GM18505 (cell line): ENCODE data around the gene FCN1.

Experiments used
- ATAC-seq: cut with Tn5 transposase; IDR thresholded peaks from one replicate; pipeline ENCODE4 v1.9.1; 2021; ENCODE audit not compliant: unreplicated experiment
- POLR2A ChIP-seq: IDR thresholded peaks from 4 replicates; pipeline ENCODE4 v1.6.1; 2011; ENCODE audit warnings: borderline replicate concordance; ENCODE audit not compliant: insufficient read depth, insufficient read length; ENCODE audit errors: extremely low read depth

FCN1 gene

GRCh38 chr9:134922932-134923240 is 5.2 kb upstream of the FCN1 start:
- no peak for TF ChIP-seq POLR2A

GRCh38 chr9:134922066-134922931 is 4.6 kb upstream of the FCN1 start:
- no peak for TF ChIP-seq POLR2A
- no peak for ATAC-seq

More at GRCh38 chr9:134922932-134923240, 5.2 kb upstream of the FCN1 start:
- no peak for ATAC-seq

- no peak for ATAC-seq
- no peak for TF ChIP-seq POLR2A
Observed at GRCh38 chr9:134919303-134919702, 1.6 kb upstream of the FCN1 start.

GRCh38 chr9:134918646-134919045 is 934 bp upstream of the FCN1 start:
- no peak for TF ChIP-seq POLR2A
- ATAC-seq: no peak

- no peak for ATAC-seq
- TF ChIP-seq POLR2A: no peak
Observed at GRCh38 chr9:134916161-134916665, 1.5 kb downstream of the FCN1 start.

GRCh38 chr9:134915046-134915985 is 2.4 kb downstream of the FCN1 start:
- ATAC-seq: no peak
- no peak for TF ChIP-seq POLR2A

- no peak for ATAC-seq
- TF ChIP-seq POLR2A: no peak
Observed at GRCh38 chr9:134914501-134914834, 3.2 kb downstream of the FCN1 start.

GRCh38 chr9:134913713-134914500 is 3.8 kb downstream of the FCN1 start:
- ATAC-seq: no peak

GRCh38 chr9:134913041-134913712 is 4.5 kb downstream of the FCN1 start:
- no peak for TF ChIP-seq POLR2A
- no peak for ATAC-seq

More at GRCh38 chr9:134913713-134914500, 3.8 kb downstream of the FCN1 start:
- TF ChIP-seq POLR2A: no peak

- no peak for TF ChIP-seq POLR2A
- no peak for ATAC-seq
Observed at GRCh38 chr9:134912126-134912840, 5.4 kb downstream of the FCN1 start.

- TF ChIP-seq POLR2A: no peak
- ATAC-seq: no peak
Observed at GRCh38 chr9:134909511-134910481, 7.9 kb downstream of the FCN1 start.

- ATAC-seq: no peak
- TF ChIP-seq POLR2A: no peak
Observed at GRCh38 chr9:134908524-134909309, 9.0 kb downstream of the FCN1 start.
